HCT116 (cell line): ENCODE results near the gene GALP.
"Not testable (repeated sequence)": the region's sequence is repeated elsewhere in the genome, so short reads cannot be mapped to it uniquely, and the experiment has no call there.

Experiments used
- JUND ChIP-seq: IDR thresholded peaks from 2 replicates; pipeline ENCODE4 v1.6.1; 2012
- TF ChIP-seq, protein P1 (sequence below): IDR thresholded peaks from 2 replicates; pipeline ENCODE4 v1.6.1; 2011; ENCODE audit warnings: mild to moderate bottlenecking, low read length, moderate library complexity; ENCODE audit not compliant: insufficient replicate concordance; ENCODE audit errors: extremely low read depth

GRCh38 chr19:56175861-56176307, at the start of gene GALP:
- TF ChIP-seq, protein P1, sequence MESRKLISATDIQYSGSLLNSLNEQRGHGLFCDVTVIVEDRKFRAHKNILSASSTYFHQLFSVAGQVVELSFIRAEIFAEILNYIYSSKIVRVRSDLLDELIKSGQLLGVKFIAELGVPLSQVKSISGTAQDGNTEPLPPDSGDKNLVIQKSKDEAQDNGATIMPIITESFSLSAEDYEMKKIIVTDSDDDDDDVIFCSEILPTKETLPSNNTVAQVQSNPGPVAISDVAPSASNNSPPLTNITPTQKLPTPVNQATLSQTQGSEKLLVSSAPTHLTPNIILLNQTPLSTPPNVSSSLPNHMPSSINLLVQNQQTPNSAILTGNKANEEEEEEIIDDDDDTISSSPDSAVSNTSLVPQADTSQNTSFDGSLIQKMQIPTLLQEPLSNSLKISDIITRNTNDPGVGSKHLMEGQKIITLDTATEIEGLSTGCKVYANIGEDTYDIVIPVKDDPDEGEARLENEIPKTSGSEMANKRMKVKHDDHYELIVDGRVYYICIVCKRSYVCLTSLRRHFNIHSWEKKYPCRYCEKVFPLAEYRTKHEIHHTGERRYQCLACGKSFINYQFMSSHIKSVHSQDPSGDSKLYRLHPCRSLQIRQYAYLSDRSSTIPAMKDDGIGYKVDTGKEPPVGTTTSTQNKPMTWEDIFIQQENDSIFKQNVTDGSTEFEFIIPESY, result not testable (repeated sequence)
- TF ChIP-seq JUND, result not testable (repeated sequence)
